IPS-NIHi7 (cell line): ENCODE measurements around the gene MCRIP2.
"Not testable (repeated sequence)": the region's sequence is repeated elsewhere in the genome, so short reads cannot be mapped to it uniquely, and the experiment has no call there.

ENCODE experiments used
- DNase-seq: peaks from one replicate; pipeline ENCODE4 v3.0.0; 2012; ENCODE audit warnings: mixed read lengths; ENCODE audit errors: extremely low spot score

The MCRIP2 gene

DNA sequence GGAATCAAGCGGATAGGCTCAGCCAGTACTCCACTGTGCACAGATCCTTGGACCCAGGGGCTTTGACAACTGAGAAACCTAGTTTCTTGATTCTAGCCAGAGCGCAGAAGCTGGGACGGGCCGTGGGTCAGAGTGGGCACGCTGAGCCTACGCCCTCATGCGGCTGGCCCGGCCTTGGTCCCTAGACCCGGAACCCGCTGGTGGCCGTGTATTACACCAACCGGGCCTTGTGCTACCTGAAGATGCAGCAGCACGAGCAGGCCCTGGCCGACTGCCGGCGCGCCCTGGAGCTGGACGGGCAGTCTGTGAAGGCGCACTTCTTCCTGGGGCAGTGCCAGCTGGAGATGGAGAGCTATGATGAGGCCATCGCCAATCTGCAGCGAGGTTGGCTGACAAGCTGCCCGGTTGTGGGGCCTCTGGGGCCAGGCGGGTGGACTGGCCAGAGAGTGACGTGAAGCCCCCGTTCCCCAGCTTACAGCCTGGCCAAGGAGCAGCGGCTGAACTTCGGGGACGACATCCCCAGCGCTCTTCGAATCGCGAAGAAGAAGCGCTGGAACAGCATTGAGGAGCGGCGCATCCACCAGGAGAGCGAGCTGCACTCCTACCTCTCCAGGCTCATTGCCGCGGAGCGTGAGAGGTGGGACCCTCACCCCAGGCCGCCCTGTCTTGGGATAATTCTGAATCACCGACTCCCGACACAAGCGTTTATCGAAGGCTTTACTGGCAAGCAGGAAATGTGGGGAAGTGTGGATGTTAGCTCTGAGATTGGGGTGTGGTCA, 39.5 kb downstream of the MCRIP2 start:
- DNase-seq: no peak

DNA sequence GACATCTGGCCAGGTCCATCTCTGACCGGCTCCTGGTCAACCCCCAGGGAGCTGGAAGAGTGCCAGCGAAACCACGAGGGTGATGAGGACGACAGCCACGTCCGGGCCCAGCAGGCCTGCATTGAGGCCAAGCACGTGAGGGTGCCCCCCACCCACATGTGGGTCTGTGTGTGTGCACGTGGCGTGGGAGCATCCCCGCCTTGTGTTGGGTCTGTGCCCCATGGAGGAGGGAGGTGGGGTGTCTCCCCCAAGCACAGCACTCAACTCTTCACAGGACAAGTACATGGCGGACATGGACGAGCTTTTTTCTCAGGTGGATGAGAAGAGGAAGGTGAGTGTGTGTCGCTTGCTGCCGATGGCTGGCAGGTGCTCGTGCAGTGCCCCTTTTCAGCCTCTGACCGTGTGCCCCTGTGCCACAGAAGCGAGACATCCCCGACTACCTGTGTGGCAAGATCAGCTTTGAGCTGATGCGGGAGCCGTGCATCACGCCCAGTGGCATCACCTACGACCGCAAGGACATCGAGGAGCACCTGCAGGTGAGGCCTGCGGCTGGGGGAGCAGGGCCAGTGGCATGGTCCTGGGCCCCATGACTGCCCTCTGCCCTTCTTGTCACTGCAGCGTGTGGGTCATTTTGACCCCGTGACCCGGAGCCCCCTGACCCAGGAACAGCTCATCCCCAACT, 40.3 kb downstream of the MCRIP2 start:
- no peak for DNase-seq

DNA sequence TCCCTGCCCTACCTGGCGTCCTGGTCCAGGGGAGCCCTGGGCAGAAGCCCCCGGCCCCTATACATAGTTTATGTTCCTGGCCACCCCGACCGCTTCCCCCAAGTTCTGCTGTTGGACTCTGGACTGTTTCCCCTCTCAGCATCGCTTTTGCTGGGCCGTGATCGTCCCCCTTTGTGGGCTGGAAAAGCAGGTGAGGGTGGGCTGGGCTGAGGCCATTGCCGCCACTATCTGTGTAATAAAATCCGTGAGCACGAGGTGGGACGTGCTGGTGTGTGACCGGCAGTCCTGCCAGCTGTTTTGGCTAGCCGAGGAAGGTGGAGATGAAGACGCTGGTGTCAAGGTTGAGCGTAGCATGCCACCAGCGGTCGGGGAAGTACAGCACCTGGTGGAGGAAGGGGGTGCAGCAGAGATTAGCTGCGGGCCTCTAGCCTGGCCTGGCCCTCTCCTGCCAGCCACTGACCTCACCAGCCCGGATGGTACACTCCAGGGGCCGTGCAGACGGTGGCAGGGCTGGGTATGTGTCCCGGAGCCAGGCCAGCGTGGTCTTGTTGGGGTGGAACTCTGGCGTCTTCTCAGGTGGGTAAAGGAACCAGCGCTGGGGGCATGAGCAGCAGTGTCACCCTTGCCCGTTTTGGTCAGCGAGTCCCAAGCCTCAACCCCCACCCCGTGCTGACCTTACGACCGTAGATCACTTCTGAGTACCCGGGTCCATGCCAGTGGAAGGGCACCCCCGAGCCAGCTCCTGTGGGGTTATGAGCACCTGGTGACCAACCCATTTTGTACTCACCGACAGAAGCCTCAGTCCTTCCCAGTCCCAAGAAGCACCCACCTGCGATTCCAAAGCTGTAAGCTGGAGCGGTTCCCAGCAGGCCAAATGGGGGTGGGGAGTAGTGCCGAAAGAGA, 41.1 kb downstream of the MCRIP2 start:
- DNase-seq: no peak

DNA sequence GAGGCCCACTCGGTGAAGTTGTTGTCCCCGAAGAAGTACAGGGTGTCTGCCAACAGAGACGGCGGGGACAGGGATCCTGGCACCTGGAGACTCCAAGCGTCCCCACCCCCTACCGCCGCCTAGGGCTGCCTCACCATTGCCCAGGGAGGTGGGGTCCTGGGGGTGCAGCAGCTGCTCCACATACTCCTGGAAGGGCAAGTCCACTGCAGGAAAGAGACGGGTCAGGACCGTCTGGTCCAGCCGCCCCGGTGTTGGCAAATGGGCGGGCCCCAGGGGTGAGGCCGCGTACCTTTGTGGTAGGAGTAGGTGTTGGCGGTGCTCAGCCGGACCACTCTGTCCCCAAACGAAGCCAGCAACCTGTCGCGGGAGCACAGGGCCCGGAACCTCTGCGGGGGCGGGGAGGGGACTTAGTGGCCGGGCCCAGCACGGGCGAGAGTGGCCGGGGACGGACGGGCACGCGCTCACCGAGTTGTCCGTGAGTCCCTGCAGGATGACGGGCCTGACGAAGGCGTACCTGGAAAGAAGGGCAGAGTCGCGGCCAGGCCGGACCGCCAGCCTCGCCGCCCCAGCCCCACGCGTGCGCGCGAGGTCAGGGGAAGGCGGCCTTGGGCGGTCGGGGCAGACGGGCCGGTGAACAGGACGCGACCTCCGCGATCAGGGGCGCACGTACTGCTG, 41.9 kb downstream of the MCRIP2 start:
- no peak for DNase-seq

DNA sequence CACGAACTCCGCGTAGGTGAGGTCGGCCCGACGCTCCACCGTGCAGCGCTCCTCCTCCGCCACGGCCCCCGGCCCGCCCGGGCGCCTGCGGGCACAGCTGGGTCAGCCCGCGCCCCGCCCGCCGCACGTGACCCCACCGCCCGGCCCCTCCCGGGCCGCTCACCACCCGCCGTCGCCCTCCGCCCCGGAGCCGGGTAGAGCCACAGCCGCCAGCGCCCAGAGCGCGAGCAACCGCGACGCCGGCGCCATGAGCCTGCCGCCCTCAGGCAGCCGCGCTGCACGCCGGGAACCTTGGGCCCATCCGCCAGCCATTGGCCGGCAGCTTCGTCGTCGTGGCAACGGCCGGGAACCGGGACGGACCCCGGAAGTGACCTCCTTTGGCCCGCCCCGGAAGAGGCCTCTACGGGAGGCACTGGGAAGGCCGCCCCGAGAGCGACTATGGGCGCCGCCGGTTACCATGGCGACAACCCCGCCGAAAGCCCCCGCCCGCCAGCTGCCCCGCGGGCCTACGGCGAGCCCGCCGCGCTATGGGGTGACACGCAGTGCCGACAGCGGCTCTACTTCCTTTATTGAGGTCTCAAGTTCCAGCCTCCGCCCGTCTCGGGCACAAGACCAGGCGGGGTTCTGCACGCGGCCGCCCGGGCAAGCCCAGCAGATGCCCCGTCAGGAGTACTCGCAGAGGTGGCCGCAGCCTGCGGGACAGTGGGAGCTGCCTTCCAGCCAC, 42.6 kb downstream of the MCRIP2 start, which contains the start of gene JMJD8:
TSS of gene JMJD8 (minus strand) at position 264 of the 724 bp plus-strand sequence. CDS start at position 249, 15 bp downstream.
- DNase-seq: peak; percentile 94

DNA sequence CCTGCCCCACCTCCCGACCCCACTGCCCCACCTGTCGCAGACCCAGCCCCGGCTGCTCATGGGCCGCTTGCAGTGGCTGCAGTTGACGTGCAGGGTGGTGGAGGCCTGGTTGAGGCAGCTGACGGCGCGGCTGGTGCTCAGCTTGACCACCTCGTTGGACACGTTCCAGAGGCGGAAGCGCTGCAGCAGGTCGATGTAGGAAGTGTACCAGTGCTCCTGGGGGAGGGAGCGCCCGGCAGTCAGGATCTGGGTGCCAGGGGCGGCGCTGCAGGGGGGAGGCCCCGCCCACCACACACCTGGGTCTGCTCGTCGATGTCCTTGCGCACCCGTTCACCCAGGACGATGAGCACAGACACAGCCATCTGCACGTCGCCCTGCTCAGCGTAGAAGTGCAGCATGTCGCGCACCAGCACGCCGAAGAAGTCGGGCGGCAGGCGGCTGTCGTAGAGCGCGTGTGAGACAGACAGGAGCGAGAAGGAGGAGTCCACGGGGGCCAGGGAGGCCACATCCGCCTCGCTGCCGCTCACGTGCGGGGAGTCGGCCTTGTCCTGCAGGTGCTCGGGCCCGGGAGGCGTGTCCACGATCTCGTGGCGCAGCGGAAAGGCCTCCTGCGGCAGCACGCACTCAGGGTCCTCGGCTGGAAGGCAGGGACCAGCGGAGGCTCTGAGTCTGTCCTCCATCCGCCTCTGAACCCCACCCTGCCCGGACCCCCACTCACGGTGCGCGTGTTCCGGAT, 43.5 kb downstream of the MCRIP2 start:
- DNase-seq: no peak

DNA sequence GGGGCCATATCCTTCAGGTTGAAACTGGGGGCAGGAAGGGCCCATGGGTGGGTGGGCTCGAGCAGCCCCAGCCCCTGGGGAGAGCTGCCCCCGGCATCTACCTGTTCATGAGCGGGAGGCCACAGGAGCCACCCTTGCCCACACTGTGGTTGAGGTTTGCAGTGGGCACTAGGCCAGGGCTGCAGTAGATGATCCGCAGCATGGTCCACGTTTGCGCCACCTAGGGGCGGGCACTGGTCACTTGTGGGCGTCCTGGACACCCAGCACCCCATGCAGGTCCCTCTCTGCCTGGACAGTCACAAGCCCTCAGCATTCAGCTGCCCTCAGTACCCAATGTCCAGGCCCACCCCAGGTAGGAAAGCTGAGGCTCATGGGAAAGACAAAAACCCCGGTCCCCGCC, 44.3 kb downstream of the MCRIP2 start:
- no peak for DNase-seq

DNA sequence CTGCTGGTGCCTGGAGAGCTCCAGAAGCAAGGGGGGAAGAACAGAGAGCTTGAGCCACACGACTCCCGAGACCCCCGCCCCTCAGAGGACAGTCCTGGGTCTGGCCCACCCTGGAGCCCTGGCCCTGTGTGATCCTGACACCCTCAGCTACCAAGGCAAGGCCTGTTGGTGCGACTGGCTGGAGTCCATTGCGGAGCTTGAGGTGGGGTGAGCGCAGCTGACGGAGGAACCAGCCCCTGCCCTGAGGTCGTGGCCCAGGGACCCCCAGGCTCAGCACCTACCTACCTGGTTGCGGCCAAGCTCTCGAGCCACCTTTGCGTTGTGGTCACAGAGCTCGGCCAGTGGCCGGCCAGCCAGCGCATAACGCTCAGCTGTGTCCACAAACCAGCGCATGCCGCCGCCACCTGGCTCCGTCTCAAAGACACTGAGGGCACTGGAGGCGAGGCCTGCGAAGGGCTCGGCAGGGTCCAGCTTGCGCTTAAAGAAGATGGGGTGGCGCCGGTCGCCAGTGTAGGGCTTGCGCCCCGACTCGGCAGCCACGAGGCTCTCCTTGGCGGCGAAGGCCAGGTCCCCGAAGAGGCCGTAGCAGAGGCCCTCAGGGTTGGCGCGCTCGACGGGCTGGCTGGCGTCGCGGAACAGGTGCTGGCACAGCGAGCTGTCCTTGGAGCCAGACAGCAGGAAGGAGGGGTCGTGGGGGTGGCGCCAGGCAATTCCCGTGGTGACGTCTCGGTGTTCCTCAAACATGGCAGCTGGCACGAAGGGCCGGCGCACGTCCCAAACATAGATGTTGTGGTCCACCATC, 45.0 kb downstream of the MCRIP2 start:
- DNase-seq: no peak

DNA sequence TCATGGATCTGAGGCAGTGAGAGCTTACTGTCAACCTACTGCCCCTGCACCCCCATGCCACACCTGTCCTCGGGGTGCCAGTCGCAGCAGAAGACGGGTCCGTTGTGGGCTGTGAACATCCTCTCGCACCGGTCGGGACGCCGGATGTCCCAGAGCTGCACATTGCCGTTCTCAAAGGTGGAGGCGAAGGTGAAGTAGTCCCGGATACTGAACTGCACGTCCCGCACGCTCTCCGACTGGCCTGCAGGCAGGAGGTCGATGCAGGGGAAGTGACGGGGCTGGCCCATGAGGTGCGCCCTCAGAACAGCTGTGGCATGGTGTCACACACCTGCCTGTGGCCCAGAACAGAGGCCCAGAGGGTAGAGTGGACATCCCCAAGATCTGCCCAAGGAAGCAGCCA, 45.9 kb downstream of the MCRIP2 start:
- DNase-seq: no peak

DNA sequence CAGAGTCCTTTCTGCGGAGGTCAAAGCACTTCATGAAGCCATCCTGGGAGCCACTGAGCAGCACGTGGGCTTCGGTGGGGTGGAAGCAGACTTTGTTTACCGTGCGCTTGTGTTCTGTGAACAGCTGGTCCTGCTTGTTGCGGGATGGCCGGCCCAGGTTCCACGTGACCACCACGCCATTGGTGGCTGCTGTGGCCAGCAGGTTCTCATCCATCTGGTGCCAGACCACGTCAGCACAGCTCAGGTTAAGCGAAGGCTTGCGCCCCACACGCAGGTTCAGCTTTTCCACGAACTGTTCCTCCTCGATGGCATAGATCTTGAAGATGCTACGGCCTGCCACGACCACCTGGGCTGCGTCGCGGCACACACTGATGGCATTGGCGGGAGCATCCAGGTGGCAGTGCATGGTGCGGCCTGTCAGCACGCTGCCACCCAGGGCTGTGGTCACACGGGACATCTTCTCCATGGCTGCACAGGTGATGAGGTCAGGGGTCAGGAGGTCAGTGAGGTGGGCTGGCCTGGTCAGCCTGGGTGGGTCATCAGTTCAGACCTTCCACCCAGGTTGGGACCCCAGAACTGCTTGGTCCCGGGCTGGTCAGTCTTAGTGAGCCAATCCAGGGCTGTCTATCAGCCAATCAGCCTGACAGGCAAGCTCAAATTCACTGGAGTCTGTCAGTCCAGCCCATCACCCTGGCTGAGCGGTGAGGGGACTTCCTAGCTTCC, 47.7 kb downstream of the MCRIP2 start:
- DNase-seq: no peak

DNA sequence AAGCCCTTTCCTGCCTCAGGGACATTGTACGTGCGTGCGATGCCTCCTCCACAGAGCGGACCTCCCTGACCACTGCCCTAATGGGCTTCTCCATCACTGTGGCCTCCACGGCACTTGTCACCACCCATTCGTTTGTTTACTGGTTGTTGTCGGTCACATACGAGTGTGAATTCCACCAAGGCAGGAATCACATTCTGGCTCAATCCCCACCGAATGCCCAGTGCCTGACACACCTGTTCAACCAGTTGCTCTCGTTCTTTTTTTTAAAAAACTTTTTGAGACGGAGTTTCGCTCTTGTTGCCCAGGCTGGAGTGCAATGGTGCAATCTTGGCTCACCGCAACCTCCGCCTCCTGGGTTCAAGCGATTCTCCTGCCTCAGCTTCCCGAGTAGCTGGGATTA, 49.6 kb downstream of the MCRIP2 start:
- not testable (repeated sequence) for DNase-seq

DNA sequence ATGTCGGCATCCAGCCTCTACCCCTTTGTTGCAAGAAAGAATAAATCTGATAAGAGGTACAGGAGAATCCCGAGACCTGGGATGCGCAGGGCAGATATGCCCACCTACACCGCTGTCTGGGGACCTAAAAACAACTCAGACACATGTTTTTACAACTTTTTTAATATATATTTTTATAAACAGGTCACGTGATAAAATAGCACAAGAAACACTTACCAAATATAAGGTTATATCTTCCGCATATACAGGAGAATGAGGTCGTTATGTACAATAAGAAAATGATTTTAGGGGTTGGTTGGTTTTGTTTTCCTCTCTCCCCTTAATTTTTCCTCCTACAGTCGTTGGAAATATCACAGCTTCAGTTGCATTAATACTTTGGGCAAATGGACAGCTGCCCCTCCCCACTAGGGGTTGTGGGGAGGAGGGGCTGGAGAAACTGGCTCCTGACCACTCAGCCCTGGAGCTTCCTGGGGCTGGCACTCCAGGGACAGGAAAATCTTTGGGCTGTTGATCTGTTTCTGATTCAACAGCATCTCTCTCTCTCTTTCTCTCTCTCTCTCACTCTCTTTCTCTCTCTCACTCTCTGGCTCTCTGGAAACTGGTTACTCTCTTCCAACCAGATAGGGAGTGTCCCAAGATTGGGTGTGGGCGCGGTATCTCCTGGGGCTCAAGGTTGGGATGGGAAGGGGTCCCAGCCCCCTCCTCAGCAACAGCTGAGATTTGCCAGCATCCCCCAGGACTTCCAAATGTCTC, 50.9 kb downstream of the MCRIP2 start:
- DNase-seq: no peak

DNA sequence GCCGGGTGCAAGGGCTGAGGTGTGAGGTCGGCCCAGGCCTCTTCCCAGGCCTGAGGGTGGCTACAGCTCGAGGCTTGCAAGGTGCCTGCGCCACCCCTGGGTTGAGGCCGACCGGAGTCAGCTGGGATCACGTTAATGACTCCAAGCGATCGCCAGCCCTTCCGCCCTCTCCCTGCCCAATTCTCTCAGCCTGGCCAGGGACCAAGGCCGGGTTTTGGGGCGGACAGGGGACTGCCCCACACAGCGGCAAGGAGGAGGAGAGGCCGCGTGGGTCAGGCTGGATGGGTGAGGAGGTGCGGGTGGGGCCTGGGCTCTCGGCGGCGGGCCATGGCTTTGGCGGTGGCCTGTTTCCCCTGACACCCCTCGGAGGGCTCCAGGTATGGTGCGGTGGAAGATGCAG, 51.7 kb downstream of the MCRIP2 start:
- DNase-seq: no peak

DNA sequence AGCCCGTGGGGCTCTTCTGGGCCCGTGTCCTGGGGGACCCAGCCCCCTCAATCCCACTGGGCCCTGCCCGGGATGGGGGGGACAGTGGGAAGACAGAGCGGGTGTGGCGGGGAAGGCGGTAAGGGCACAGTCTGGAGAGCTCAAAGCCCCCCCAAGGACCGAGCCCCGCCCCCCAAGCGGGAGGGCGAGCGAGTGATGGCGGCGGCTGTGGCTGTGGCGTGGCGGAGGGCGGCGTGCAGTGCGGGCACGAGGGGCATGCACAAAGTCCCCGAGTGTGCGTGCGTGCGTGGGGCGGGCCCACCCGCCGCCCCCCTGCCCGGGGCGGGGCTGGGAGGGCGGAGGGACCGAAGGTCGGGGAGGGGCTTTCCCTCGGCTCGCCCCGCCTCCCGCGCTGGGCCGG, 52.1 kb downstream of the MCRIP2 start:
- DNase-seq: no peak

DNA sequence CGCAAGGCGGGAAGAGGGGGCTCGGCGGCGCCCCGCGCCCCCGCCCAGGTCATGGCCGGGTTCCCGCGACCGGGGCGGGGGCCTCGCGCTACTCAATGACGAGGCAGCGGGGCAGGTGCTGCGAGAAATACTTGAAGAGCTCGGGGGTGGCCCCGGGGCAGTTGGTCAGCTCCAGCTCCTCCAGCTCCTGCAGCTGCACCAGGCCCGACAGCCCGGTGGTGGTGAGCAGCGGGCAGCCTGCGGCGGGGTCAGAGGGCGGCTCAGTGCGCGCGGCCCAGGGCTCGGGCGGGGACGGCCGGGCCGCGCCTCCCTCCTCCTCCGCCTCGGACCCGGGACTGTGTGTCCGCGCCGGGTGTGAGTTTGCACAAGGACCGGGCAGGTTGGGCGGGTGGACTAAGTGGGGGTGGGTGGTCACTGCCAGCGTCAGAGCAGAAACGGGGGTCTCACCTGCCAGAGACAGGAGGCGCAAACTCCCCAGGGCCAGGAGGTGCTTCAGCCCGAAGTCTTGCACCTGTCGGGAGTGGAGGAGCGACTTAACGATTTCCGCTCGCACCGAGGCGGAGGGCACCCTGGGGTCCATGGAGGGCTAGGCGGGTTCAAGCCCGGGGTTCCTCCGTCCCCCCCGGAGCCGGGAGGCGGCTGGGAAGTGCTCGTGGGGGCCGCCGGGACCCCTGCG, 52.7 kb downstream of the MCRIP2 start:
- DNase-seq: no peak

DNA sequence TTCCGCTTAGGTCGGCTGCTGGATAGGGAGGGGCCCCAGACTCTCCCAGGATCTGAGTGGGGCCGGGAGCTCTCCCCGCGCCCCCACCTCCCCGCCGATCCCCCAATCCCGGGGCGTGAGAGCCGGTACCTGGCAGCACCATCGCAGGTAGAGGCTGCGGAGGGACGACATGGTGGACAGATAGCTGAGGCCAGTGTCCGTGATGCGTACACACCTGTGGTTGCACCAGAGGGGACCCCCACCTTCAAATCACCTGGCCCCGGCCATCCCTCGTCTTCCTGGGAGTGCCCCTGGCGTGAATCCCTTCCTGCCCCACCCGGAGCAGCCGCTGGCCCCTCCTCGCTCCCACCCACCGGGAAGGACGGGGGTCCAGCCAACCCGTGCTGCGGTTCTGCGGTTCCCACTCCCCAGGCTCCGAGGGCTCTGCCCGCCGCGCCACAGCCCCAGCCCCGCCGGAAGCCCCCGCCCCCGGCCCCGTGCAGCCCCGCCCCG, 53.3 kb downstream of the MCRIP2 start:
- peak; percentile 77 for DNase-seq

DNA sequence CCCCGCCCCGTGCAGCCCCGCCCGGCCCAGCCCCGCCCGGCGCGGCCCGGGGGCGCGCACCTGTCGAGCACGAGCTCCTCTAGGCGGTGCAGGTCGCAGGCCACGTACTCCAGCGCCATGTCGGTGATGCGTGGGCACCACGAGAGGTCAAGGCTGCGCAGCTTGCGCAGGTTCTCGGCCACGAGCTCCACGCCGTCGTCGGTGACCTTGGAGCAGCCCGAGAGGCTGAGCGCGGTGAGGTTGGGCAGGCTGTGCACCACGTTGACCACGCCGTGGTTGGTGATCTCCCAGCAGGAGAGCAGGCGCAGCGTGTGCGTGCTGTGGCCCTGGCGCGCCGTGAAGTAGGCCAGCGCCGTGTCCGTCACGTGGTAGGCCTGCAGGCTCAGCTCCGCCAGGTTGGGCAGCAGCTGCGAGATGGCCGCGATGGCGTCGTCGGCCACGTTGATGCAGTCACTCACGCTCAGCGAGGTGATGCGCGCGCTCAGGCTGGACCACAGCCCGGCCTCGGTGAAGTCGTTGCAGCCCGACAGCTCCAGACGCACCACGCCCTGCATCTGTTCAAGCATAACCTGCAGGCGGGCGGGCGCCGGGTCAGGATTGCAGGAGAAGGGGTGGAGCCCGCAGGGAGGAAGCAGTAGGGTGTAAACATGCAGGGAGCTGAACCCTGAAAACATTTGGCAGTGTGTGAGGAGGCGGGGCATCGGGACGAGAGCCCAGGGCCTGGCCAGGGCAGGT, 53.9 kb downstream of the MCRIP2 start:
- DNase-seq: no peak
